Kidney (tissue), 14 donors: ENCODE results near the gene TRIM8. TPM values are rescaled to one million over a fixed set of nuclear protein-coding genes. Genes with fewer than 3 reads are reported as not detected.

Source experiments
- DNase-seq, 5 donors: peaks; one replicate each; pipeline ENCODE4 v3.0.0-alpha.2; 2013 to 2020
- FAIRE-seq: peaks from 2 replicates; lab custom pipeline; 2012; peaks lifted over from hg19 to GRCh38; lab: Jason Lieb, UNC
- H3K27ac ChIP-seq, 2 donors: one replicate each; pipeline ENCODE4 v1.7.0; 2013; ENCODE audit warnings: low read depth in 2 of 2, low read length in 2 of 2, inconsistent platforms in 1 of 2
- H3K27me3 ChIP-seq: one replicate; pipeline ENCODE4 v1.7.1; 2013; ENCODE audit warnings: low read length, inconsistent platforms; ENCODE audit not compliant: control insufficient read depth, insufficient read depth
- H3K36me3 ChIP-seq, 3 donors: one replicate each; pipeline versions ENCODE4 v1.7.0 to v1.7.1; 2013; ENCODE audit warnings: low read length in 3 of 3, control low read depth in 1 of 3, inconsistent platforms in 1 of 3; ENCODE audit not compliant: insufficient read depth in 3 of 3, control insufficient read depth in 2 of 3
- H3K4me1 ChIP-seq, 3 donors: one replicate each; pipeline versions ENCODE4 v1.7.0 to v1.7.1; 2013; ENCODE audit warnings: low read length in 3 of 3, inconsistent platforms in 1 of 3, low read depth in 1 of 3; ENCODE audit not compliant: control insufficient read depth in 2 of 3, insufficient read depth in 2 of 3
- H3K4me3 ChIP-seq, 3 donors: one replicate each; pipeline versions ENCODE4 v1.7.0 to v1.8.1; 2013; ENCODE audit warnings: low read length in 3 of 3, control low read depth in 1 of 3, inconsistent platforms in 1 of 3
- H3K9ac ChIP-seq, 3 donors: one replicate each; pipeline versions ENCODE4 v1.7.0 to v1.7.1; 2013; ENCODE audit warnings: low read length in 3 of 3, control low read depth in 1 of 3, inconsistent platforms in 1 of 3
- H3K9me3 ChIP-seq, 3 donors: one replicate each; pipeline versions ENCODE4 v1.7.0 to v1.7.1; 2013; ENCODE audit warnings: low read length in 3 of 3, control low read depth in 1 of 3, inconsistent platforms in 1 of 3; ENCODE audit not compliant: control insufficient read depth in 2 of 3, insufficient read depth in 1 of 3
- intact Hi-C: fragments of 100-400 bp; cut with DNase I; formaldehyde crosslinking; loops from one replicate; pipeline ENCODE4 v1.11.1; 2022
- polyA plus RNA-seq: library from polyadenylated mRNA; stranded (reverse); fragments of 350-450 nt; fragmentation: Illumina TruSeq; extraction: RNeasy Lipid Tissue Mini Kit (QIAGEN cat#74804); gene quantifications from one replicate; pipeline ENCODE4 v1.2.3, GENCODE V29; 2014; ENCODE audit warnings: low read depth, low replicate concordance; ENCODE audit not compliant: insufficient read depth
- total RNA-seq: library from RNA; stranded (reverse); fragmentation: NEBNext Ultra II Directional; extraction: Animal tissue kit (Norgen Biotek cat#: 25700); gene quantifications from one replicate; pipeline ENCODE4 v1.2.1, GENCODE V29; 2021
- TF ChIP-seq, protein P1 (sequence below): IDR thresholded peaks from 3 replicates; pipeline ENCODE4 v1.5.1; 2012; ENCODE audit warnings: mild to moderate bottlenecking, moderate library complexity, borderline replicate concordance; ENCODE audit not compliant: insufficient read depth; ENCODE audit errors: extremely low read depth
- donor health status: control.
- donor health status: control.
- donor health status: control.
- donor health status: control.
- donor health status: control.
- donor health status: DM: yes; HTN: yes; CAD: no.
- donor health status: Normal renal cell carcinoma (clear cell type).

The TRIM8 gene
- total and polyA plus RNA-seq, 2 donors from 2014 or later: 160 to 198 TPM

DNA sequence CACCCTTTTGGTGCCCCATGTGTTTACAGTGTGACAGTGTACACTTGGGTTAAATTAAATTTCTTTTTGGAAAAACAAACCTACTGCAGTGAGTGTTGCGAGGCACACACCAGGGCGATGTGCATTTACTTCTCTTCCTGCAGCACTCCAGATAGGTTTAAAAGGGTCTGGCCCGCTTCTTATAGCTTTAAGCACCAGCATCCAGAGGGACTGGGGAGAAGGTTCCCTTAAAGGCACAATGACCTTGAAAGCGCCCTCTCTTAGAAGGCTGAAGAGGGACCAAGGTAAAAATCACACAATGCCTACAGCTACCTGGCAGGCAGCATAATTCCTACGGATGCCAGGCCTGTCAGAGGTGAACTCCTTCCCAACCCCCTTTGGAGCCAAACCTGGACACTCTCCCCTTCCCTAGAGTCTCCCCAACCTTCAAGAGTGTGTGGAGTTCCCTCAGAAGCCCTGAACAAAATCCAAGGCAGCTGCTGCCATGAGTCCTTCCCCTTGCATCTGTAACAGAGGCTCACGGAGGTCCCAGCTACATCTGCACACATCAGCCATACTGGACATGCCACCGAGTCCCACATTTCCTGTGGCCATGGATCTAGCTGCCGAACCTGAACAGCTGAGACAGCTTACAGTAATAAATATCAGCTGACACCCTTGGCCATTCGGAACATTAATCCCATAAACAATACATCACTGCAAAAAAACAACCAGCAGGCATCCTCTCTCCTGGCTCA is 33.2 kb downstream of the TRIM8 start:
- no peak for FAIRE-seq
- Histone ChIP-seq H3K9ac (peak overlapping the region in 2 of 3 donors; percentile 10 to 56), H3K9me3 (no peaks in the 10 kb centered on the region), H3K4me1 (peaks cover 43 to 63% (median 58%) of the 10 kb centered on the region in 3 donors), H3K36me3 (peaks cover 0 to 2% (median 0%) of the 10 kb centered on the region in 3 donors), H3K27ac (peak overlapping the region; percentile 40 to 60), H3K27me3 (no peaks in the 10 kb centered on the region), H3K4me3 (no peak overlapping the region)
- intact Hi-C loops: no loop called here
- TF ChIP-seq, protein P1, sequence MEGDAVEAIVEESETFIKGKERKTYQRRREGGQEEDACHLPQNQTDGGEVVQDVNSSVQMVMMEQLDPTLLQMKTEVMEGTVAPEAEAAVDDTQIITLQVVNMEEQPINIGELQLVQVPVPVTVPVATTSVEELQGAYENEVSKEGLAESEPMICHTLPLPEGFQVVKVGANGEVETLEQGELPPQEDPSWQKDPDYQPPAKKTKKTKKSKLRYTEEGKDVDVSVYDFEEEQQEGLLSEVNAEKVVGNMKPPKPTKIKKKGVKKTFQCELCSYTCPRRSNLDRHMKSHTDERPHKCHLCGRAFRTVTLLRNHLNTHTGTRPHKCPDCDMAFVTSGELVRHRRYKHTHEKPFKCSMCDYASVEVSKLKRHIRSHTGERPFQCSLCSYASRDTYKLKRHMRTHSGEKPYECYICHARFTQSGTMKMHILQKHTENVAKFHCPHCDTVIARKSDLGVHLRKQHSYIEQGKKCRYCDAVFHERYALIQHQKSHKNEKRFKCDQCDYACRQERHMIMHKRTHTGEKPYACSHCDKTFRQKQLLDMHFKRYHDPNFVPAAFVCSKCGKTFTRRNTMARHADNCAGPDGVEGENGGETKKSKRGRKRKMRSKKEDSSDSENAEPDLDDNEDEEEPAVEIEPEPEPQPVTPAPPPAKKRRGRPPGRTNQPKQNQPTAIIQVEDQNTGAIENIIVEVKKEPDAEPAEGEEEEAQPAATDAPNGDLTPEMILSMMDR: no peak
- DNase-seq: peak in 3 of 5 donors; percentile 18 to 39 (median 30)

DNA sequence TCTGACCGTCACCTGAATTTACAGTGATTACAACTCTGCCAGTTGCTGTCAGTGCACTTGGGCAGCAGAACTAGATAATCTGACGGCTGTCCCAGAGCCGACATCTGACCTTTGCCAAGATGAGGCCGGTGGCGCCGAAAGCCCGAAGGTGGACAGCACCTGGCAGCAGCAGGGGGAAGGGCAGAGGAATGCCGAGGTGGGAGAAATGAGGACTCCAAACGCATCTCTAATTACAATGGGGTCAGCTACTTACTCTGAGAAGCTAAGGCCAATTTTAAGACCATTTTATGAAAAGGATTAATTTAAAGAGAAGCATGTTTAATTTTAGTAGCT is 33.8 kb downstream of the TRIM8 start:
- DNase-seq (peak in 1 of 5 donors; percentile 48), FAIRE-seq (no peak)
- peak overlapping the region in 1 of 3 donors; percentile 56 for H3K9ac ChIP-seq
- peaks cover 43 to 59% (median 55%) of the 10 kb centered on the region in 3 donors for H3K4me1 ChIP-seq
- H3K36me3 ChIP-seq: peaks cover 0 to 2% (median 0%) of the 10 kb centered on the region in 3 donors
- TF ChIP-seq, protein P1: no peak
- H3K9me3 ChIP-seq: no peaks in the 10 kb centered on the region
- H3K4me3 ChIP-seq: no peak overlapping the region
- no peaks in the 10 kb centered on the region for H3K27me3 ChIP-seq
- intact Hi-C loops: no loop called here
- peak overlapping the region; percentile 40 to 60 for H3K27ac ChIP-seq

DNA sequence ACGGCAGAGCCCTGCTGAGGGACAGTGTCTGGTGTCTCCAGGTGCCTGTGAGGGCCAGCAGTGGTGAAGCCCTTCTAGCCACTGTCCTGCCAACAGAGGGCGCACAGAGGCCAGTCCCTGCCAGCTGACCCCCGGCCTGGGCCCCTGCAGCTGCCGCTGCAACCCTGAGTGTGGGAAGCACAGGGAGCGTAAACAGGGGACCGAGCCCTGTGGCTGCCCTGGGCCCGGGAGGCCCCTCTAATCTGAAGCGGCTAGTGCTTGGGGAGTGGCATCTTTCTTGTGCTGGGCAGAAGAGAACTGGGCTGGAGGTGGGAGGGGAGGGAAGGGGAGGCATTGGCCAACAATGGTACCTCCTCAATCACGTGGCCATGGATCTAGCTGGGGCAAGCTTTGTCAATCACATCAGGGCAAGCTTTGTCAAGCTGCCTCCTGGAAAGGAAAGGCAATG is 34.6 kb downstream of the TRIM8 start:
- peaks cover 0 to 2% (median 0%) of the 10 kb centered on the region in 3 donors for H3K36me3 ChIP-seq
- no peaks in the 10 kb centered on the region for H3K9me3 ChIP-seq
- intact Hi-C loops: no loop called here
- TF ChIP-seq, protein P1: peak; percentile 66
- no peaks in the 10 kb centered on the region for H3K27me3 ChIP-seq
- H3K9ac ChIP-seq: peak overlapping the region in 2 of 3 donors; percentile 28 to 32
- no peak overlapping the region for H3K4me3 ChIP-seq
- FAIRE-seq: no peak
- H3K4me1 ChIP-seq: peaks cover 40 to 55% (median 54%) of the 10 kb centered on the region in 3 donors
- peak overlapping the region; percentile 49 to 51 for H3K27ac ChIP-seq
- peak; percentile 81 to 88 (median 85) for DNase-seq
